SH-SY5Y (cell line): ENCODE data around the gene INAFM2.

Experiments used
- GATA2 ChIP-seq: IDR thresholded peaks from 2 replicates; pipeline ENCODE4 v1.6.1; 2011; ENCODE audit warnings: mild to moderate bottlenecking, low read depth, low read length
- GATA3 ChIP-seq: IDR thresholded peaks from 2 replicates; pipeline ENCODE4 v1.6.1; 2011; ENCODE audit warnings: low read depth, mild to moderate bottlenecking, low read length, moderate library complexity

Gene INAFM2

GRCh38 chr15:40347559-40348473, 24.3 kb downstream of the INAFM2 start:
- TF ChIP-seq GATA3 (no peak), GATA2 (no peak)

- TF ChIP-seq GATA2, result no peak
- TF ChIP-seq GATA3, result no peak
These were observed 25.0 kb downstream of the INAFM2 start for GRCh38 chr15:40348474-40348870.

GRCh38 chr15:40349163-40349562, 25.7 kb downstream of the INAFM2 start:
- TF ChIP-seq GATA2 (no peak), GATA3 (no peak)

GRCh38 chr15:40352281-40352901, 28.9 kb downstream of the INAFM2 start:
- TF ChIP-seq GATA3, result no peak
- no peak for TF ChIP-seq GATA2

GRCh38 chr15:40353697-40354096, 30.2 kb downstream of the INAFM2 start:
- TF ChIP-seq GATA2 (no peak), GATA3 (no peak)

GRCh38 chr15:40354408-40355171, 31.1 kb downstream of the INAFM2 start:
- no peak for TF ChIP-seq GATA2
- no peak for TF ChIP-seq GATA3

GRCh38 chr15:40355976-40356585, 32.6 kb downstream of the INAFM2 start:
- TF ChIP-seq GATA2, result no peak
- no peak for TF ChIP-seq GATA3

GRCh38 chr15:40357246-40357645, 33.8 kb downstream of the INAFM2 start:
- no peak for TF ChIP-seq GATA2
- TF ChIP-seq GATA3, result no peak

GRCh38 chr15:40357723-40358470, 34.4 kb downstream of the INAFM2 start, which contains the start of gene DISP2:
DISP2 (plus strand) TSS chr15:40358219; CDS start chr15:40358322, 103 bp downstream.
- no peak for TF ChIP-seq GATA2
- TF ChIP-seq GATA3, result no peak

GRCh38 chr15:40358471-40359353, 35.2 kb downstream of the INAFM2 start:
- TF ChIP-seq GATA3 (no peak), GATA2 (no peak; the same call in 1 of the 2 replicates)

- TF ChIP-seq GATA2 (no peak), GATA3 (no peak)
These were observed 36.5 kb downstream of the INAFM2 start for GRCh38 chr15:40360015-40360414.

- TF ChIP-seq GATA2 (no peak), GATA3 (no peak)
These were observed 38.1 kb downstream of the INAFM2 start for GRCh38 chr15:40361640-40362039.

- TF ChIP-seq GATA3, result no peak
- TF ChIP-seq GATA2, result no peak
These were observed 40.1 kb downstream of the INAFM2 start for GRCh38 chr15:40363611-40364010.
